GM23338 (cell line): ENCODE data around the gene IL36B. TPM values are rescaled to one million over a fixed set of nuclear protein-coding genes. Genes with fewer than 3 reads are reported as not detected.
A peak's percentile ranks its signal among the peaks of the same experiment; 100 is the strongest.

Experiments used
- ATAC-seq: fragments of 200-7000 bp; cut with Tn5 transposase; 3 replicates; pipeline ENCODE4 v1.9.1; 2020
- DNase-seq: peaks from one replicate; pipeline ENCODE4 v3.0.0-alpha.2; 2015; ENCODE audit warnings: low spot score
- H2AFZ ChIP-seq: fragments of 200-600 bp; sonication (generic); 2 replicates; pipeline ENCODE4 v1.8.0; 2016; ENCODE audit warnings: antibody characterized with exemption, mild to moderate bottlenecking, moderate library complexity
- H3F3A ChIP-seq: fragments of 200-600 bp; sonication (generic); replicated peaks from 2 replicates; pipeline ENCODE4 v1.8.0; 2017; ENCODE audit warnings: antibody characterized with exemption, mixed run types, low read depth
- H3K27ac ChIP-seq: fragments of 200-600 bp; sonication (generic); 2 replicates; pipeline ENCODE4 v1.6.1; 2016; ENCODE audit warnings: low read depth
- H3K27me3 ChIP-seq: fragments of 200-600 bp; sonication (generic); 2 replicates; pipeline ENCODE4 v1.8.0; 2016; ENCODE audit warnings: mild to moderate bottlenecking, mixed run types, moderate library complexity; ENCODE audit not compliant: insufficient read depth
- H3K36me3 ChIP-seq: fragments of 200-600 bp; sonication (generic); 2 replicates; pipeline ENCODE4 v1.8.0; 2016; ENCODE audit warnings: mild to moderate bottlenecking; ENCODE audit not compliant: insufficient read depth
- H3K4me1 ChIP-seq: fragments of 200-600 bp; sonication (generic); 2 replicates; pipeline ENCODE4 v1.8.0; 2016; ENCODE audit warnings: mild to moderate bottlenecking, moderate library complexity; ENCODE audit not compliant: insufficient read depth
- H3K4me2 ChIP-seq: fragments of 200-600 bp; sonication (generic); 2 replicates; pipeline ENCODE4 v1.7.1; 2017; ENCODE audit warnings: mixed run types
- H3K4me3 ChIP-seq: fragments of 200-600 bp; sonication (generic); 2 replicates; pipeline ENCODE4 v1.6.1; 2016; ENCODE audit warnings: mixed run types
- H3K79me2 ChIP-seq: fragments of 200-600 bp; sonication (generic); replicated peaks from 2 replicates; pipeline ENCODE4 v1.8.0; 2017; ENCODE audit warnings: mild to moderate bottlenecking; ENCODE audit not compliant: insufficient read depth
- H3K9me2 ChIP-seq: fragments of 200-600 bp; sonication (generic); 2 replicates; pipeline ENCODE4 v1.8.0; 2017; ENCODE audit not compliant: insufficient read depth
- H4K20me1 ChIP-seq: fragments of 200-600 bp; sonication (generic); replicated peaks from 2 replicates; pipeline ENCODE4 v1.8.0; 2017; ENCODE audit warnings: mild to moderate bottlenecking; ENCODE audit not compliant: insufficient read depth
- H3K27ac Mint-ChIP-seq: 2 replicates; pipeline ENCODE4 v1.8.0; 2020; ENCODE audit warnings: inconsistent platforms, mild to moderate bottlenecking, moderate library complexity, mixed read lengths
- H3K27me3 Mint-ChIP-seq: 3 replicates; pipeline ENCODE4 v1.8.0; 2022; ENCODE audit warnings: low read depth, mild to moderate bottlenecking, moderate library complexity, mixed read lengths, inconsistent platforms; ENCODE audit not compliant: insufficient read depth, poor library complexity
- H3K36me3 Mint-ChIP-seq: 3 replicates; pipeline ENCODE4 v1.8.0; 2021; ENCODE audit warnings: low read depth, mild to moderate bottlenecking, inconsistent platforms, moderate library complexity, mixed read lengths
- H3K4me1 Mint-ChIP-seq: 3 replicates; pipeline ENCODE4 v1.8.0; 2020; ENCODE audit warnings: mild to moderate bottlenecking, inconsistent platforms, mixed read lengths
- H3K4me3 Mint-ChIP-seq: 3 replicates; pipeline ENCODE4 v1.8.0; 2021; ENCODE audit warnings: moderate library complexity, mild to moderate bottlenecking, inconsistent platforms, mixed read lengths
- H3K9me3 Mint-ChIP-seq: 3 replicates; pipeline ENCODE4 v1.8.0; 2020; ENCODE audit warnings: moderate library complexity, mild to moderate bottlenecking, inconsistent platforms, mixed read lengths
- CREB1 ChIP-seq: fragments of 250-450 bp; sonication (Bioruptor Pico); IDR thresholded peaks from 2 replicates; pipeline ENCODE4 v1.5.0; 2020; ENCODE audit warnings: low read depth, mild to moderate bottlenecking, moderate library complexity
- CTCF ChIP-seq, 2 experiments: fragments of 200-600 bp in 1 of 2; sonication (generic) in 1 of 2; conservative IDR thresholded peaks; 2 replicates each; pipeline versions ENCODE4 v1.5.1 to v1.6.1; 2016 to 2017; ENCODE audit warnings: antibody characterized with exemption in 2 of 2, low read depth in 2 of 2, mild to moderate bottlenecking in 2 of 2, moderate library complexity in 1 of 2
- ETS1 ChIP-seq: IDR thresholded peaks from 2 replicates; pipeline ENCODE4 v1.6.1; 2016; ENCODE audit warnings: antibody characterized with exemption
- EZH2 ChIP-seq: fragments of 200-600 bp; sonication (generic); IDR thresholded peaks from one replicate; pipeline ENCODE4 v1.8.0; 2017; ENCODE audit warnings: antibody characterized with exemption, mild to moderate bottlenecking, low read depth; ENCODE audit not compliant: unreplicated experiment
- JUNB ChIP-seq: IDR thresholded peaks from one replicate; pipeline ENCODE4 v1.6.1; 2016; ENCODE audit warnings: antibody characterized with exemption; ENCODE audit not compliant: unreplicated experiment
- NANOG ChIP-seq: IDR thresholded peaks from 2 replicates; pipeline ENCODE4 v1.6.1; 2016; ENCODE audit warnings: antibody characterized with exemption, borderline replicate concordance
- POLR2AphosphoS5 ChIP-seq: IDR thresholded peaks from 2 replicates; pipeline ENCODE4 v1.6.1; 2016; ENCODE audit warnings: antibody characterized with exemption, low read depth
- STAT1 ChIP-seq: IDR thresholded peaks from one replicate; pipeline ENCODE4 v1.6.1; 2016; ENCODE audit warnings: antibody characterized with exemption; ENCODE audit not compliant: unreplicated experiment
- ZNF114 ChIP-seq: fragments of 250-450 bp; sonication (Bioruptor Pico); IDR thresholded peaks from 2 replicates; pipeline ENCODE4 v1.5.0; 2020; ENCODE audit warnings: mild to moderate bottlenecking, moderate library complexity
- ZNF331 ChIP-seq: fragments of 250-450 bp; sonication (Bioruptor Pico); IDR thresholded peaks from 2 replicates; pipeline ENCODE4 v1.5.0; 2020; ENCODE audit warnings: low read depth, mild to moderate bottlenecking, moderate library complexity
- polyA plus RNA-seq: library from polyadenylated mRNA; unstranded; fragments of >200 nt; fragmentation: Nextera tagmentation; extraction: Ambion mirVana; gene quantifications from 2 replicates; pipeline ENCODE4 v1.2.1, GENCODE V29; 2016
- total RNA-seq: library from RNA; depleted of rRNA; stranded (reverse); fragments of >200 nt; shearing (Covaris generic); gene quantifications from 2 replicates; pipeline ENCODE4 v1.2.3, GENCODE V29; 2014

IL36B gene
- total and polyA plus RNA-seq, 2 experiments from 2014 or later = not detected

- peak; percentile 8 to 27; a peak in 1 of 4 replicates for TF ChIP-seq CTCF (conservative IDR thresholded peaks at IDR 0.05; ENCODE audit: low read depth in 2 of 2)
- TF ChIP-seq ETS1 = no peak
- Histone ChIP-seq H3K79me2 (no peaks in the 10 kb centered on the region), H4K20me1 (no peaks in the 10 kb centered on the region), H3K9me2 (no peaks in the 10 kb centered on the region), H3K4me1 (no peaks in the 10 kb centered on the region), H3K27ac (no peak overlapping the region), H3K4me2 (no peak overlapping the region), H3K36me3 (no peaks in the 10 kb centered on the region), H3K4me3 (no peak overlapping the region), H2AFZ (no peak overlapping the region), H3F3A (no peaks in the 10 kb centered on the region), H3K27me3 (no peaks in the 10 kb centered on the region)
- Mint-ChIP-seq H3K27ac (no peak overlapping the region), H3K4me3 (no peak overlapping the region), H3K9me3 (peaks cover 77% of the 10 kb centered on the region), H3K36me3 (peaks cover 15% of the 10 kb centered on the region), H3K4me1 (no peaks in the 10 kb centered on the region; the same call in 2 of the 3 replicates), H3K27me3 (peaks cover 9% of the 10 kb centered on the region)
- ATAC-seq (no peak), DNase-seq (no peak)
Observed at GRCh38 chr2:113050921-113051895, 1.5 kb downstream of the IL36B start.

DNA sequence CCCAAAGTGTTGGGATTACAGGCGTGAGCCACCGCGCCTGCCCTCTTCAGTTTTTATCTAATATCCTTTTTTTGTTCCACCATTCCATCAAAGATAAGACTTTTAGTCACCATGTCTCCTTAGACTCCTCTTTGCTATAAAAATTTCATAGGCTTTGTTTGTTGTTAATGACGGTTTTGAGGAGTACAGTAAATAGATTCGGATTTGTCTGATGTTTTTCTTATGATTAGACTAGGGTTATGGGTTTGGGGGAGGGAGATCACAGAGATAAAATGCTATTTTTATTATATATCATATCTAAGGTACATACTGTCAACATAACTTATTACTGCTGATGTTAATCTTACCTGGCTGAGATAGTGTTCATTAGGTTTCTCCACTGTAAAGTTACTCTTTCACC, 6.2 kb downstream of the IL36B start:
- no peak overlapping the region for H3K27ac Mint-ChIP-seq
- peaks cover 38% of the 10 kb centered on the region for H3K9me3 Mint-ChIP-seq
- ATAC-seq = no peak
- TF ChIP-seq CTCF (conservative IDR thresholded peaks at IDR 0.05; ENCODE audit: low read depth in 2 of 2) (no peak), ZNF114 (CRISPR knock-in tag) (no peak), ETS1 (no peak), CREB1 (CRISPR knock-in tag) (no peak), EZH2 (no peak), POLR2AphosphoS5 (no peak), JUNB (no peak), NANOG (no peak), ZNF331 (no peak), STAT1 (no peak)

More for the DNA sequence above, 6.2 kb downstream of the IL36B start:
- H3K9me2 ChIP-seq = no peaks in the 10 kb centered on the region
- H3K27ac ChIP-seq = no peak overlapping the region
- no peak for DNase-seq
- no peaks in the 10 kb centered on the region for H3K79me2 ChIP-seq
- Mint-ChIP-seq H3K36me3 (peaks cover 3% of the 10 kb centered on the region; the same call in 2 of the 3 replicates), H3K4me3 (no peak overlapping the region), H3K4me1 (no peaks in the 10 kb centered on the region; the same call in 2 of the 3 replicates), H3K27me3 (peaks cover 5% of the 10 kb centered on the region)
- no peaks in the 10 kb centered on the region for H3K4me1 ChIP-seq
- H3K27me3 ChIP-seq = no peaks in the 10 kb centered on the region
- H3K36me3 ChIP-seq = no peaks in the 10 kb centered on the region
- no peaks in the 10 kb centered on the region for H4K20me1 ChIP-seq
- no peak overlapping the region for H3K4me2 ChIP-seq
- H2AFZ ChIP-seq = no peak overlapping the region
- no peak overlapping the region for H3K4me3 ChIP-seq
- no peaks in the 10 kb centered on the region for H3F3A ChIP-seq
